K562 (cell line): ENCODE data around the gene ANO6. TPM values are rescaled to one million over a fixed set of nuclear protein-coding genes. Genes with fewer than 3 reads are reported as not detected.

Experiments used
- ATF7 ChIP-seq: fragments of 450-650 bp; IDR thresholded peaks from 2 replicates; pipeline ENCODE4 v1.7.1; 2014; ENCODE audit warnings: mild to moderate bottlenecking, moderate library complexity
- CEBPB ChIP-seq: fragments of 450-650 bp; IDR thresholded peaks from 2 replicates; pipeline ENCODE4 v1.6.1; 2016; ENCODE audit warnings: missing genetic modification characterization, missing compliant biosample characterization
- DACH1 ChIP-seq: fragments of 450-650 bp; IDR thresholded peaks from 2 replicates; pipeline ENCODE4 v1.6.1; 2018; ENCODE audit not compliant: partially characterized antibody
- DNMT1 ChIP-seq: fragments of 450-650 bp; IDR thresholded peaks from 2 replicates; pipeline ENCODE4 v1.6.1; 2016; ENCODE audit warnings: antibody characterized with exemption, mild to moderate bottlenecking
- FOXK1 ChIP-seq: sonication (generic); formaldehyde crosslinking; IDR thresholded peaks from 2 replicates; pipeline ENCODE4 v1.8.0; 2022; ENCODE audit warnings: missing genetic modification reagents, mild to moderate bottlenecking, borderline replicate concordance
- GABPB1 ChIP-seq: sonication (generic); formaldehyde crosslinking; IDR thresholded peaks from 2 replicates; pipeline ENCODE4 v1.8.0; 2022; ENCODE audit warnings: mild to moderate bottlenecking, missing genetic modification reagents
- IRF1 ChIP-seq: sonication (generic); formaldehyde crosslinking; IDR thresholded peaks from 2 replicates; pipeline ENCODE4 v1.8.0; 2022; ENCODE audit warnings: missing genetic modification reagents, mild to moderate bottlenecking, borderline replicate concordance
- NFYB ChIP-seq: IDR thresholded peaks from 2 replicates; pipeline ENCODE4 v1.6.1; 2011; ENCODE audit warnings: mild to moderate bottlenecking, moderate library complexity; ENCODE audit not compliant: insufficient read length; ENCODE audit errors: extremely low read depth
- PHF21A ChIP-seq: fragments of 450-650 bp; IDR thresholded peaks from 2 replicates; pipeline ENCODE4 v1.6.1; 2017; ENCODE audit warnings: low read depth, borderline replicate concordance
- SMARCA4 ChIP-seq: fragments of 450-650 bp; IDR thresholded peaks from 2 replicates; pipeline ENCODE4 v1.6.1; 2016
- SP2 ChIP-seq: IDR thresholded peaks from 2 replicates; pipeline ENCODE4 v1.6.1; 2011; ENCODE audit warnings: mild to moderate bottlenecking, low read depth, low read length, moderate library complexity; ENCODE audit not compliant: poor library complexity, severe bottlenecking; ENCODE audit errors: extremely low read depth
- TAF15 ChIP-seq: fragments of 200-400 bp; formaldehyde crosslinking; IDR thresholded peaks from 2 replicates; pipeline ENCODE4 v1.6.1; 2017; ENCODE audit warnings: mild to moderate bottlenecking, low read depth, low read length, moderate library complexity
- ZBTB40 ChIP-seq, 2 experiments: fragments of 450-650 bp in 1 of 2; sonication (generic) in 1 of 2; formaldehyde crosslinking in 1 of 2; IDR thresholded peaks; 2 replicates each; pipeline versions ENCODE4 v1.7.1 to v1.9.0; 2016 to 2022; ENCODE audit warnings: inconsistent platforms in 1 of 2, mild to moderate bottlenecking in 1 of 2, missing genetic modification reagents in 1 of 2
- ZNF408 ChIP-seq: fragments of 250-450 bp; sonication (Bioruptor Pico); IDR thresholded peaks from 2 replicates; pipeline ENCODE4 v1.4.0; 2020; ENCODE audit warnings: low read depth, mild to moderate bottlenecking, moderate library complexity
- ZNF583 ChIP-seq: fragments of 250-450 bp; sonication (Bioruptor Pico); IDR thresholded peaks from 2 replicates; pipeline ENCODE4 v1.4.0; 2020
- ZNF584 ChIP-seq: fragments of 200-800 bp; sonication (Bioruptor generic); IDR thresholded peaks from 2 replicates; pipeline ENCODE4 v1.6.1; 2016; ENCODE audit warnings: low read depth, mild to moderate bottlenecking, missing genetic modification characterization, missing compliant biosample characterization
- polyA plus RNA-seq, 8 experiments: library from polyadenylated mRNA; depleted of rRNA in 4 of 8; stranded (reverse) in 5 of 8; unstranded in 3 of 8; fragments of >200 nt; fragmentation: Nextera tagmentation in 2 of 8; fragmentation: Illumina TruSeq in 1 of 8; extraction: Ambion mirVana in 2 of 8; extraction: Trizol in 1 of 8; gene quantifications; 2 replicates each; pipeline versions ENCODE4 v1.2.1 to v1.2.3, GENCODE V29; 2011 to 2014; ENCODE audit warnings: inconsistent platforms in 1 of 8, missing spikeins in 1 of 8
- total RNA-seq, 7 experiments: library from RNA; depleted of rRNA in 6 of 7; stranded (reverse); fragments of >200 nt in 6 of 7; fragmentation: Illumina TruSeq in 2 of 7; extraction: Trizol in 2 of 7; gene quantifications; 2 replicates each; pipeline versions ENCODE4 v1.2.1 to v1.2.3, GENCODE V29; 2011 to 2021; ENCODE audit warnings: low replicate concordance in 1 of 7
- TF ChIP-seq, protein P1 (sequence below): fragments of 450-650 bp; conservative IDR thresholded peaks from 2 replicates; pipeline ENCODE4 v1.6.1; 2016; ENCODE audit warnings: missing genetic modification characterization, low read depth, mild to moderate bottlenecking, control low read depth, missing compliant biosample characterization

The ANO6 gene
- total and polyA plus RNA-seq, 9 of the 15 experiments (the other 6 are each of a cell fraction or from before 2014, with no cell fraction given): 3.5 to 24.7 (median 20.3) TPM

DNA sequence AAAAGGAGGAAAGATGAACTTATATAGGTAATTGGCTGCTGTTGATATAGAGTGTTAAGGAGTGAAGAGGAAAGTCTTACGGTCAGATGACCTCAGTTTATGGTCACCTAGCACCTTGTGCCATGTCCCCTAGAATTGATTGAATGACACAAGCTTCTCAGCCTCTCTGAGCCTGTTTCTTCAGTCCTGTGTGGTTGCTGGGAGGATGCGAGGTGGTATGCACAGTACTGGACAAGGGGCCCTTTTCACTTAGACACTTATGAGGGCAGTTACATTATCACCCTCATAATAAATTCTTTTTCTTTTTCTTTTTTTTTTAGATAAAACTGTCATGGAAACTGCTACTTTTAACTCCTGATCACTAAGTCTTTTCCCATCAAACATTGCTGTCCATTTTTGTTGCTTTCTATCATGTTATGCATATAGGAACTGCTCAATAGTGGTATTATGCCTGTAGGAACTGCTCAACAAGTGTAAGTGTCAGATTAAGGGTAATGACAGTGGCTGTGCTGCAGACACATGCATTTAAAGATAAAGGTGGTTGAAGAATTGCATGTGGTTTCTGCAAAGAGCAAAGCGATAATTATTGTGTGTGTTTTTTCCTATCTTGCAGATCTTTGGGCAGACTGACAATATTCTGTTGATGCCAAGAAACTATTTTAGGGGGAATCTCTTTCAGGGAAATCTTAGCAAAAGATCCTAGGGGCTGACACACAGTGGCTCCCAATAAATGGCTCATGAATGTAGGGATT lies 11.6 kb downstream of the ANO6 start (continued):
- TF ChIP-seq ZBTB40 (IDR thresholded peaks at IDR 0.05) (no peak), ZBTB40 (CRISPR knock-in tag; IDR thresholded peaks at IDR 0.05) (no peak), ZNF584 (CRISPR knock-in tag) (no peak), PHF21A (no peak), SP2 (no peak), ZNF583 (CRISPR knock-in tag) (no peak), DACH1 (no peak), SMARCA4 (peak; percentile 81), TAF15 (no peak), ZNF408 (CRISPR knock-in tag) (no peak), CEBPB (tag) (no peak), DNMT1 (no peak), GABPB1 (CRISPR knock-in tag) (no peak), ATF7 (no peak), FOXK1 (no peak), NFYB (no peak), IRF1 (CRISPR knock-in tag) (no peak)
- TF ChIP-seq, protein P1, sequence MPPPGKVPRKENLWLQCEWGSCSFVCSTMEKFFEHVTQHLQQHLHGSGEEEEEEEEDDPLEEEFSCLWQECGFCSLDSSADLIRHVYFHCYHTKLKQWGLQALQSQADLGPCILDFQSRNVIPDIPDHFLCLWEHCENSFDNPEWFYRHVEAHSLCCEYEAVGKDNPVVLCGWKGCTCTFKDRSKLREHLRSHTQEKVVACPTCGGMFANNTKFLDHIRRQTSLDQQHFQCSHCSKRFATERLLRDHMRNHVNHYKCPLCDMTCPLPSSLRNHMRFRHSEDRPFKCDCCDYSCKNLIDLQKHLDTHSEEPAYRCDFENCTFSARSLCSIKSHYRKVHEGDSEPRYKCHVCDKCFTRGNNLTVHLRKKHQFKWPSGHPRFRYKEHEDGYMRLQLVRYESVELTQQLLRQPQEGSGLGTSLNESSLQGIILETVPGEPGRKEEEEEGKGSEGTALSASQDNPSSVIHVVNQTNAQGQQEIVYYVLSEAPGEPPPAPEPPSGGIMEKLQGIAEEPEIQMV: no peak
